Endodermal cell (in vitro differentiated cells): ENCODE data around the gene ENTPD1. TPM values are rescaled to one million over a fixed set of nuclear protein-coding genes. Genes with fewer than 3 reads are reported as not detected.

Source experiments
- DNase-seq: peaks from one replicate; pipeline ENCODE4 v3.0.0-alpha.2; 2017
- H3K27ac ChIP-seq: 2 replicates; pipeline ENCODE4 v1.5.1; 2013; ENCODE audit warnings: mild to moderate bottlenecking, low read depth, low read length, moderate library complexity
- H3K27me3 ChIP-seq: 2 replicates; pipeline ENCODE4 v1.6.1; 2013; ENCODE audit warnings: mild to moderate bottlenecking, low read length, moderate library complexity; ENCODE audit not compliant: insufficient read depth, control insufficient read depth, poor library complexity, severe bottlenecking
- H3K36me3 ChIP-seq: 2 replicates; pipeline ENCODE4 v1.7.0; 2013; ENCODE audit warnings: mild to moderate bottlenecking, low read length, moderate library complexity; ENCODE audit not compliant: control insufficient read depth, insufficient read depth
- H3K4me1 ChIP-seq: one replicate; pipeline ENCODE4 v1.7.0; 2013; ENCODE audit warnings: low read length; ENCODE audit not compliant: control insufficient read depth, insufficient read depth
- H3K4me3 ChIP-seq: 2 replicates; pipeline ENCODE4 v1.5.1; 2013; ENCODE audit warnings: mild to moderate bottlenecking, low read length, moderate library complexity
- H3K9ac ChIP-seq: 2 replicates; pipeline ENCODE4 v1.6.1; 2013; ENCODE audit warnings: mild to moderate bottlenecking, low read length, moderate library complexity; ENCODE audit not compliant: poor library complexity, severe bottlenecking; ENCODE audit errors: extremely low read depth
- H3K9me3 ChIP-seq: 2 replicates; pipeline ENCODE4 v1.6.1; 2013; ENCODE audit warnings: mild to moderate bottlenecking, low read length, moderate library complexity; ENCODE audit not compliant: control insufficient read depth
- H3K27ac Mint-ChIP-seq: 2 replicates; pipeline ENCODE4 v1.8.0; 2020; ENCODE audit warnings: mixed read lengths
- H3K27me3 Mint-ChIP-seq: 2 replicates; pipeline ENCODE4 v1.8.0; 2021; ENCODE audit warnings: mild to moderate bottlenecking, mixed read lengths; ENCODE audit not compliant: insufficient read depth
- H3K36me3 Mint-ChIP-seq: 2 replicates; pipeline ENCODE4 v1.8.0; 2020; ENCODE audit warnings: low read depth, mixed read lengths
- H3K4me1 Mint-ChIP-seq: 2 replicates; pipeline ENCODE4 v1.8.0; 2020; ENCODE audit warnings: mixed read lengths
- H3K4me3 Mint-ChIP-seq: 2 replicates; pipeline ENCODE4 v1.8.0; 2020; ENCODE audit warnings: mild to moderate bottlenecking, moderate library complexity, mixed read lengths
- H3K9me3 Mint-ChIP-seq: 2 replicates; pipeline ENCODE4 v1.8.0; 2020; ENCODE audit warnings: mild to moderate bottlenecking, mixed read lengths
- WGBS, 2 experiments: methylation state at CpG; one replicate each; pipeline versions ENCODE4 v1.1.5 to v1.1.7; 2013; ENCODE audit warnings: missing lambda C conversion rate in 2 of 2, mixed read lengths in 1 of 2; ENCODE audit not compliant: insufficient coverage in 1 of 2, insufficient read length in 1 of 2; 5-methylcytosine and 5-hydroxymethylcytosine counted together
- total RNA-seq, 2 donors: library from RNA; stranded (reverse); fragmentation: NEBNext Ultra II Directional in 1 of 2; extraction: Animal tissue kit (Norgen Biotek cat#: 25700) in 1 of 2; gene quantifications; 2 replicates in 1 of 2; 3 replicates in 1 of 2; pipeline ENCODE4 v1.2.1, GENCODE V29; 2021
- TF ChIP-seq, protein P1 (sequence below): fragments of 200-600 bp; sonication (generic); conservative IDR thresholded peaks from 2 replicates; pipeline ENCODE4 v1.5.0; 2021; ENCODE audit warnings: antibody characterized with exemption, mild to moderate bottlenecking

The ENTPD1 gene
- total RNA-seq, 2 donors from 2014 or later = 3.9 TPM

DNA sequence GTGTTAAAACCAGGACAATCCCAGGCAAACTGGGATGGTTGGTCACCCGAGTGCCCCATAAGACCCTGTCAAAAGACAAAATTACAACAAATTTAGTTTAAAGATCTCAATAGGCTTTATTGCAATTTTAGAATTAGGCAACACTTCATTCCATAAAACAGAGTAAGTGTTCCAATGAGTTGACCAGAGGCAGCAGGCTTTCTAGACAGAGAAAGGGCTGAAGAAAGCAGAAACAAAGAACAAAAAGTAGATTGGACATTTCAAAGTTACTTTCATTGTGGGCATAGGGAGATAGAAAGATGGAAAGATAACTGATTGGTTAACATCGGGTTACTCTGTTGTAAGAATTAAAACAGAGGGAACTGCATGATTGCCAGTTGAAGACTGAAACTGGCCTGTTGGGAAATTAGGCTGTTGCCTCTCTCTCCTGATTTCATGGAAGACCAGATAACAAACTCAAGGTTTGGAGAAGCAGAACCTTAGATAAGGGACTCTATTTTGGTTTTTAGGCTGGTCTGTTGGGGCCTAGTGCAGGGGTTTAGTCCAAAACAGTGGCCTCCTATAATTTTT, 36.3 kb downstream of the ENTPD1 start:
- H3K4me1 Mint-ChIP-seq = peaks cover 4% of the 10 kb centered on the region
- H3K27me3 Mint-ChIP-seq = peaks cover 18% of the 10 kb centered on the region
- Histone ChIP-seq H3K9ac (no peak overlapping the region), H3K27me3 (peaks cover 18% of the 10 kb centered on the region), H3K4me1 (peaks cover 6% of the 10 kb centered on the region), H3K4me3 (no peak overlapping the region), H3K27ac (no peak overlapping the region), H3K9me3 (peaks cover under 1% of the 10 kb centered on the region), H3K36me3 (no peaks in the 10 kb centered on the region)
- no peaks in the 10 kb centered on the region for H3K36me3 Mint-ChIP-seq
- no peak overlapping the region for H3K27ac Mint-ChIP-seq
- no peak for DNase-seq
- no peak overlapping the region for H3K4me3 Mint-ChIP-seq
- TF ChIP-seq, protein P1, sequence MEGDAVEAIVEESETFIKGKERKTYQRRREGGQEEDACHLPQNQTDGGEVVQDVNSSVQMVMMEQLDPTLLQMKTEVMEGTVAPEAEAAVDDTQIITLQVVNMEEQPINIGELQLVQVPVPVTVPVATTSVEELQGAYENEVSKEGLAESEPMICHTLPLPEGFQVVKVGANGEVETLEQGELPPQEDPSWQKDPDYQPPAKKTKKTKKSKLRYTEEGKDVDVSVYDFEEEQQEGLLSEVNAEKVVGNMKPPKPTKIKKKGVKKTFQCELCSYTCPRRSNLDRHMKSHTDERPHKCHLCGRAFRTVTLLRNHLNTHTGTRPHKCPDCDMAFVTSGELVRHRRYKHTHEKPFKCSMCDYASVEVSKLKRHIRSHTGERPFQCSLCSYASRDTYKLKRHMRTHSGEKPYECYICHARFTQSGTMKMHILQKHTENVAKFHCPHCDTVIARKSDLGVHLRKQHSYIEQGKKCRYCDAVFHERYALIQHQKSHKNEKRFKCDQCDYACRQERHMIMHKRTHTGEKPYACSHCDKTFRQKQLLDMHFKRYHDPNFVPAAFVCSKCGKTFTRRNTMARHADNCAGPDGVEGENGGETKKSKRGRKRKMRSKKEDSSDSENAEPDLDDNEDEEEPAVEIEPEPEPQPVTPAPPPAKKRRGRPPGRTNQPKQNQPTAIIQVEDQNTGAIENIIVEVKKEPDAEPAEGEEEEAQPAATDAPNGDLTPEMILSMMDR = no peak
- 86 to 100% methylated on average over 1 to 2 of the region's 2 CpGs for WGBS, 2 experiments
- no peaks in the 10 kb centered on the region for H3K9me3 Mint-ChIP-seq

GRCh38 chr10:95792874-95793285, 36.9 kb downstream of the ENTPD1 start:
- 89 to 100% methylated on average over 2 to 3 of the region's 4 CpGs for WGBS, 2 experiments
- no peak for DNase-seq

DNA sequence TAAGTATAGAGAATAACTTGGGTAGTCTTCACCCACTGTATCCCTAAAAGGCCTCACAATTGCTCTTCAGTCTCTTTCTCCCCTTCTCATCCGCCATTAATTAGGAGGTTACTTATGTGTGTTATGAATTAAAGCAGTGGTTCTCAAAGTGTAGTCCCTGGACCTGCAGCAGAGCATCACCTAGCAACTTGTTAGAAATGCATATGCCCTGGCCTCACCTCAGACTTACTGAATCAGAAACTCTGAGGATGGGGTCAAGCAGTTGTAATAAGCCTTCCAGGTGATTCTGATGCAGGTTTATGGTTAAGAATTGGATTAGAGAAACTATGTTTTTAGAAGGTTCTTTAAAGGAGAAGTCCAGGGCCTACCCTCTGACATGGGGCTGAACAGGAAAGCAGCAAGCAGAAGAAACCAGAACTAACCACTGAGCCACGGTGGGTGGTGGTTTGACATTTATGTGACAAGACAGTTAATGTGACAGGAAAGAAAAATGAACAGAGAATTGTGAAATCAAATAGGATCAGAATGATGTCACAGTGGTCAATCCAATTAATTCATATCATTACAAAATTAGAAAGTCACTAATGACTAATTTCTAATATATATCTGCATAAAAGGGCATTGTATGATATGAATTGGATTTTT, 37.6 kb downstream of the ENTPD1 start:
- Histone ChIP-seq H3K9ac (no peak overlapping the region), H3K9me3 (peaks cover 10% of the 10 kb centered on the region), H3K27ac (no peak overlapping the region), H3K36me3 (no peaks in the 10 kb centered on the region), H3K27me3 (peaks cover 18% of the 10 kb centered on the region), H3K4me1 (peaks cover 6% of the 10 kb centered on the region), H3K4me3 (no peak overlapping the region)
- H3K9me3 Mint-ChIP-seq = no peaks in the 10 kb centered on the region
- no peak overlapping the region for H3K27ac Mint-ChIP-seq
- H3K27me3 Mint-ChIP-seq = peaks cover 23% of the 10 kb centered on the region
- TF ChIP-seq, protein P1 = no peak
- H3K4me1 Mint-ChIP-seq = peaks cover 4% of the 10 kb centered on the region
- DNase-seq = no peak
- H3K4me3 Mint-ChIP-seq = no peak overlapping the region
- H3K36me3 Mint-ChIP-seq = no peaks in the 10 kb centered on the region
- 100% methylated on average over 1 of the region's 2 CpGs; no CpG with 5 or more reads in 1 of the 2 experiments for WGBS, 2 experiments

More at GRCh38 chr10:95792874-95793285, 36.9 kb downstream of the ENTPD1 start:
- H3K4me1 Mint-ChIP-seq = peaks cover 4% of the 10 kb centered on the region
- H3K4me1 ChIP-seq = peaks cover 6% of the 10 kb centered on the region
- H3K27me3 Mint-ChIP-seq = peaks cover 19% of the 10 kb centered on the region
- no peak overlapping the region for H3K27ac ChIP-seq
- H3K27ac Mint-ChIP-seq = no peak overlapping the region
- H3K9ac ChIP-seq = no peak overlapping the region
- H3K36me3 Mint-ChIP-seq = no peaks in the 10 kb centered on the region
- no peaks in the 10 kb centered on the region for H3K9me3 Mint-ChIP-seq
- H3K4me3 Mint-ChIP-seq = no peak overlapping the region
- no peaks in the 10 kb centered on the region for H3K36me3 ChIP-seq
- peaks cover 18% of the 10 kb centered on the region for H3K27me3 ChIP-seq
- no peak overlapping the region for H3K4me3 ChIP-seq
- peaks cover 7% of the 10 kb centered on the region for H3K9me3 ChIP-seq
- TF ChIP-seq, protein P1 = no peak
